NCI-H2107 treated with DMSO at 0.1 percent for 48 hours (cell line): Measurements from ENCODE around the gene TALDO1.

Source experiments
- DNase-seq: peaks from one replicate; lab custom pipeline; 2025; ENCODE audit not compliant: unreplicated experiment; lab: John Stamatoyannopoulos, UW

TALDO1 gene

GRCh38 chr11:767238-767637 lies 20.0 kb downstream of the TALDO1 start:
- DNase-seq = no peak

- DNase-seq = no peak
Observed at GRCh38 chr11:769887-770641, 22.8 kb downstream of the TALDO1 start.

GRCh38 chr11:770642-771616 lies 23.7 kb downstream of the TALDO1 start:
- no peak for DNase-seq

GRCh38 chr11:771617-772204 lies 24.4 kb downstream of the TALDO1 start:
- DNase-seq = no peak

GRCh38 chr11:772429-773390 lies 25.4 kb downstream of the TALDO1 start:
- no peak for DNase-seq

- no peak for DNase-seq
Observed at GRCh38 chr11:773425-773824, 26.2 kb downstream of the TALDO1 start.

- DNase-seq = no peak
Observed at GRCh38 chr11:773830-774229, 26.6 kb downstream of the TALDO1 start.

- no peak for DNase-seq
Observed at GRCh38 chr11:774873-775592, 27.8 kb downstream of the TALDO1 start.

- no peak for DNase-seq
Observed at GRCh38 chr11:776263-776560, 28.9 kb downstream of the TALDO1 start.

GRCh38 chr11:776561-777287 lies 29.5 kb downstream of the TALDO1 start:
- no peak for DNase-seq

GRCh38 chr11:777288-778255 lies 30.3 kb downstream of the TALDO1 start, which contains the start of gene GATD1:
TSS of gene GATD1 (minus strand) at chr11:777487. CDS start at chr11:777462, 25 bp downstream.
- peak; percentile 44 for DNase-seq

- no peak for DNase-seq
Observed at GRCh38 chr11:778976-779954, 32.0 kb downstream of the TALDO1 start.

- DNase-seq = no peak
Observed at GRCh38 chr11:779955-780532, 32.8 kb downstream of the TALDO1 start.

GRCh38 chr11:782264-783174 lies 35.3 kb downstream of the TALDO1 start:
- no peak for DNase-seq

- peak; percentile 61 for DNase-seq
Observed at GRCh38 chr11:783581-784015, 36.3 kb downstream of the TALDO1 start.
